ENCODE results near the gene IFI16. TPM values are rescaled to one million over a fixed set of nuclear protein-coding genes. Genes with fewer than 3 reads are reported as not detected.

IFI16 gene
- total and polyA plus RNA-seq, 10 of the 15 experiments (the other 5 are each of a cell fraction or from before 2014, with no cell fraction given), result 120 to 375 (median 188) TPM

GRCh38 chr1:159088050-159088449, 78.3 kb downstream of the IFI16 start:
- in situ Hi-C loops (cut with MboI), result no loop called here
- 25% methylated on average over 2 of the region's 2 CpGs for WGBS (ENCODE audit: insufficient coverage, insufficient replicate concordance, low lambda C conversion rate, missing lambda C conversion rate)
- Histone ChIP-seq H2AFZ (ENCODE audit: control insufficient read depth, low read depth, low read length) (no peak overlapping the region), H3K9me3 (replicated peaks; ENCODE audit: control insufficient read depth, insufficient read depth, low read length) (no peaks in the 10 kb centered on the region), H3K27me3 (replicated peaks in 1 of 2; ENCODE audit: control insufficient read depth in 2 of 2, insufficient read depth in 2 of 2, low read length in 1 of 2) (0 out of 4 replicates have a peak, but pooled peaks cover 0 to 2% of the 10 kb centered on the region in 2 experiments), H3K4me3 (no peak overlapping the region), H3K27ac (ENCODE audit: control insufficient read depth, insufficient read depth) (no peak overlapping the region), H4K20me1 (ENCODE audit: control insufficient read depth, insufficient read depth) (no peaks in the 10 kb centered on the region), H3K4me1 (ENCODE audit: control insufficient read depth, insufficient read depth, low read length) (no peaks in the 10 kb centered on the region), H3K36me3 (ENCODE audit: control insufficient read depth in 2 of 2, insufficient read depth in 2 of 2, low read length in 1 of 2) (no peaks in the 10 kb centered on the region), H3K79me2 (ENCODE audit: control insufficient read depth, insufficient read depth, low read length) (no peaks in the 10 kb centered on the region), H3K4me2 (ENCODE audit: control insufficient read depth, insufficient read depth) (no peak overlapping the region), H3K9ac (ENCODE audit: control insufficient read depth, insufficient read depth, low read length) (no peak overlapping the region)
- intact Hi-C loops (cut with micrococcal nuclease; ENCODE audit: unreplicated experiment), result loop anchor here (5.0 kb wide), 1 partner anchor 581 kb away; no protein-coding TSS in a partner anchor
- RAD21 ChIA-PET (ENCODE audit: unreplicated experiment), result interaction anchor here (0.7 to 3.0 kb wide), 5 partner anchors 12 to 884 kb away, joined by 3 to 28 read pairs (median 7); partner anchors contain the start of gene AIM2
- no peak for FAIRE-seq
- CTCF ChIA-PET, result interaction anchor here (0.8 to 4.2 kb wide), 15 partner anchors 11 to 1096 kb away, joined by 3 to 61 read pairs (median 9); partner anchors contain the start of gene AIM2
- POLR2A ChIA-PET, result interaction anchor here (0.7 to 1.9 kb wide), 2 partner anchors 12 to 626 kb away, joined by 4 read pairs; partner anchors contain the start of gene AIM2
- SMC1A ChIA-PET (ENCODE audit: uncharacterized antibody, unreplicated experiment), result interaction anchor here (0.6 to 2.9 kb wide), 13 partner anchors 8 to 582 kb away, joined by 3 to 43 read pairs (median 3); partner anchors contain the start of gene AIM2
- DNase-seq (ENCODE audit: low read depth, low spot score), result no peak
- no peak for ATAC-seq
- no TSS peak for BruUV-seq (replicated peaks)
- peak; percentile 41; the same call in 1 of the 2 replicates for TF ChIP-seq SPI1 (IDR thresholded peaks at IDR 0.05; ENCODE audit: borderline replicate concordance, insufficient read depth, low read depth, low read length)
- no peak for TF ChIP-seq BHLHE40 (IDR thresholded peaks at IDR 0.05; ENCODE audit: borderline replicate concordance in 1 of 2, low read depth in 2 of 2, low read length in 1 of 2)

- Histone ChIP-seq H3K4me3 (no peak overlapping the region), H3K79me2 (ENCODE audit: control insufficient read depth, insufficient read depth, low read length) (no peaks in the 10 kb centered on the region), H3K9ac (ENCODE audit: control insufficient read depth, insufficient read depth, low read length) (no peak overlapping the region), H2AFZ (ENCODE audit: control insufficient read depth, low read depth, low read length) (no peak overlapping the region), H3K4me2 (ENCODE audit: control insufficient read depth, insufficient read depth) (no peak overlapping the region), H3K27ac (ENCODE audit: control insufficient read depth, insufficient read depth) (no peak overlapping the region), H4K20me1 (ENCODE audit: control insufficient read depth, insufficient read depth) (no peaks in the 10 kb centered on the region), H3K9me3 (replicated peaks; ENCODE audit: control insufficient read depth, insufficient read depth, low read length) (no peaks in the 10 kb centered on the region), H3K27me3 (replicated peaks in 1 of 2; ENCODE audit: control insufficient read depth in 2 of 2, insufficient read depth in 2 of 2, low read length in 1 of 2) (0 out of 4 replicates have a peak, but pooled peaks cover 0 to 2% of the 10 kb centered on the region in 2 experiments), H3K36me3 (ENCODE audit: control insufficient read depth in 2 of 2, insufficient read depth in 2 of 2, low read length in 1 of 2) (no peaks in the 10 kb centered on the region), H3K4me1 (ENCODE audit: control insufficient read depth, insufficient read depth, low read length) (no peaks in the 10 kb centered on the region)
- intact Hi-C loops (cut with micrococcal nuclease; ENCODE audit: unreplicated experiment), result loop anchor here (5.0 kb wide), 1 partner anchor 581 kb away; no protein-coding TSS in a partner anchor
- no peak for FAIRE-seq
- ChIA-PET CTCF (interaction anchor here (0.8 to 4.2 kb wide), 22 partner anchors 10 to 1096 kb away, joined by 3 to 61 read pairs (median 4); partner anchors contain the start of gene AIM2), POLR2A (interaction anchor here (1.9 kb wide), 1 partner anchor 12 kb away, joined by 4 read pairs; the partner anchor contains the start of gene AIM2), SMC1A (ENCODE audit: uncharacterized antibody, unreplicated experiment) (interaction anchor here (0.6 to 2.9 kb wide), 16 partner anchors 12 to 759 kb away, joined by 3 to 43 read pairs (median 3); partner anchors contain the start of gene AIM2), RAD21 (ENCODE audit: unreplicated experiment) (interaction anchor here (0.7 to 3.0 kb wide), 5 partner anchors 12 to 885 kb away, joined by 3 to 28 read pairs (median 7); partner anchors contain the start of gene AIM2)
- in situ Hi-C loops (cut with MboI), result no loop called here
- no TSS peak for BruUV-seq (replicated peaks)
- no peak for DNase-seq (ENCODE audit: low read depth, low spot score)
- ATAC-seq, result peak; percentile 67
- 38% methylated on average over 6 of the region's 6 CpGs for WGBS (ENCODE audit: insufficient coverage, insufficient replicate concordance, low lambda C conversion rate, missing lambda C conversion rate)
- TF ChIP-seq PKNOX1 (IDR thresholded peaks at IDR 0.05) (no peak), SPI1 (IDR thresholded peaks at IDR 0.05; ENCODE audit: borderline replicate concordance, insufficient read depth, low read depth, low read length) (peak; percentile 22; the same call in 1 of the 2 replicates)
Observed at GRCh38 chr1:159088546-159089183, 79.0 kb downstream of the IFI16 start.
